A549 (cell line): ENCODE data around the gene GALNT16. TPM values are rescaled to one million over a fixed set of nuclear protein-coding genes. Genes with fewer than 3 reads are reported as not detected.
"Not testable (repeated sequence)": the region's sequence is repeated elsewhere in the genome, so short reads cannot be mapped to it uniquely, and the experiment has no call there.

Experiments used
- ATAC-seq, 2 experiments: fragments of 200-7000 bp in 1 of 2; fragments of >200 bp in 1 of 2; cut with Nextera tagmentation in 1 of 2; cut with Tn5 transposase in 1 of 2; 3 replicates each; pipeline versions ENCODE4 v1.8.0 to v1.9.1; 2018 to 2020; ENCODE audit warnings: mild to moderate bottlenecking in 1 of 2, moderate library complexity in 1 of 2
- CTCF ChIA-PET: fragments of 300-600 bp; sonication (Branson Sonifier 250); formaldehyde crosslinking; extraction: SDS; loops from one replicate; lab custom pipeline; 2021; ENCODE audit warnings: antibody characterized with exemption, inconsistent platforms; lab: Yijun Ruan, JAX
- POLR2A ChIA-PET: fragments of 350-600 bp; formaldehyde crosslinking; extraction: SDS; loops from one replicate; lab custom pipeline; 2021; ENCODE audit warnings: antibody characterized with exemption, inconsistent platforms; lab: Yijun Ruan, JAX
- DNase-seq, 2 experiments: peaks; one replicate each; pipeline versions ENCODE4 v3.0.0 to v3.0.0-alpha.2; 2011 to 2016; ENCODE audit warnings: low read depth in 1 of 2, low spot score in 1 of 2
- FAIRE-seq: peaks from 2 replicates; lab custom pipeline; 2011; peaks lifted over from hg19 to GRCh38; lab: Jason Lieb, UNC
- H3K27ac ChIP-seq, 2 experiments: fragments of >200 bp; sonication (Bioruptor Twin); formaldehyde crosslinking; 3 replicates each; pipeline ENCODE4 v1.5.1; 2016 to 2017
- H3K4me1 ChIP-seq: fragments of >200 bp; sonication (Bioruptor Twin); formaldehyde crosslinking; 3 replicates; pipeline ENCODE4 v1.6.1; 2016
- H3K4me2 ChIP-seq: fragments of >200 bp; sonication (Bioruptor Twin); formaldehyde crosslinking; 3 replicates; pipeline ENCODE4 v1.6.1; 2016
- H3K4me3 ChIP-seq: fragments of >200 bp; sonication (Bioruptor Twin); formaldehyde crosslinking; 3 replicates; pipeline ENCODE4 v1.5.1; 2016
- H3K9me3 ChIP-seq: fragments of >200 bp; sonication (Bioruptor Twin); formaldehyde crosslinking; 3 replicates; pipeline ENCODE4 v1.6.1; 2016
- ATOH8 ChIP-seq: fragments of 250-450 bp; sonication (Bioruptor Pico); IDR thresholded peaks from 2 replicates; pipeline ENCODE4 v1.5.0; 2020; ENCODE audit warnings: low read depth, mild to moderate bottlenecking, moderate library complexity
- CEBPB ChIP-seq, 2 experiments: fragments of >200 bp in 1 of 2; sonication (Bioruptor Twin) in 1 of 2; formaldehyde crosslinking in 1 of 2; IDR thresholded peaks; 2 replicates each; pipeline ENCODE4 v1.6.1; 2012 to 2016
- CTCF ChIP-seq: fragments of >200 bp; sonication (Bioruptor Twin); formaldehyde crosslinking; IDR thresholded peaks from 3 replicates; pipeline ENCODE4 v1.5.1; 2016
- E2F6 ChIP-seq: IDR thresholded peaks from 2 replicates; pipeline ENCODE4 v1.6.1; 2012; ENCODE audit warnings: low read depth, borderline replicate concordance
- ESRRA ChIP-seq: fragments of 150-350 bp; IDR thresholded peaks from 2 replicates; pipeline ENCODE4 v1.6.1; 2014; ENCODE audit warnings: mild to moderate bottlenecking, low read length, borderline replicate concordance
- HEYL ChIP-seq: fragments of 250-450 bp; sonication (Bioruptor Pico); IDR thresholded peaks from 2 replicates; pipeline ENCODE4 v1.8.0; 2021; ENCODE audit warnings: mild to moderate bottlenecking, moderate library complexity
- KDM5A ChIP-seq: fragments of 200-600 bp; sonication (generic); IDR thresholded peaks from 2 replicates; pipeline ENCODE4 v1.6.1; 2016; ENCODE audit warnings: antibody characterized with exemption, mild to moderate bottlenecking
- MAFK ChIP-seq: fragments of 450-650 bp; IDR thresholded peaks from 2 replicates; pipeline ENCODE4 v1.6.1; 2014; ENCODE audit not compliant: partially characterized antibody
- MYC ChIP-seq: IDR thresholded peaks from 2 replicates; pipeline ENCODE4 v1.6.1; 2012; ENCODE audit warnings: mild to moderate bottlenecking, inconsistent platforms, low read length, improper control_type of control experiment, borderline replicate concordance
- NR3C1 ChIP-seq: fragments of >200 bp; sonication (Bioruptor Twin); formaldehyde crosslinking; IDR thresholded peaks from 3 replicates; pipeline ENCODE4 v1.6.1; 2017
- PHF8 ChIP-seq: fragments of 200-600 bp; sonication (generic); IDR thresholded peaks from 2 replicates; pipeline ENCODE4 v1.6.1; 2016; ENCODE audit warnings: low read depth, mild to moderate bottlenecking, antibody characterized with exemption, moderate library complexity, borderline replicate concordance
- POLR2A ChIP-seq: IDR thresholded peaks from 2 replicates; pipeline ENCODE4 v1.6.1; 2012; ENCODE audit warnings: mild to moderate bottlenecking, low read length
- RFX5 ChIP-seq: fragments of 450-650 bp; IDR thresholded peaks from 2 replicates; pipeline ENCODE4 v1.7.1; 2014; ENCODE audit warnings: antibody characterized with exemption, mild to moderate bottlenecking, moderate library complexity
- SREBF2 ChIP-seq: fragments of 450-650 bp; IDR thresholded peaks from 2 replicates; pipeline ENCODE4 v1.6.1; 2014; ENCODE audit warnings: mild to moderate bottlenecking, moderate library complexity
- TFCP2L1 ChIP-seq: fragments of 250-450 bp; sonication (Bioruptor Pico); IDR thresholded peaks from 2 replicates; pipeline ENCODE4 v1.5.0; 2021; ENCODE audit warnings: mild to moderate bottlenecking
- ZFP36 ChIP-seq: fragments of 450-650 bp; IDR thresholded peaks from 2 replicates; pipeline ENCODE4 v1.6.1; 2014; ENCODE audit warnings: borderline replicate concordance; ENCODE audit not compliant: partially characterized antibody
- WGBS: methylation state at CpG from one replicate; pipeline ENCODE4 v1.1.6; 2017; ENCODE audit errors: missing lambda C conversion rate; 5-methylcytosine and 5-hydroxymethylcytosine counted together
- polyA plus RNA-seq, 4 experiments: library from polyadenylated mRNA; depleted of rRNA in 3 of 4; stranded (reverse); fragments of >200 nt; fragmentation: RNase III in 1 of 4; extraction: RNeasy Plus Mini Kit Qiagen cat#74134 plus additional on column Dnase treatment in 1 of 4; gene quantifications; 2 replicates in 3 of 4; 3 replicates in 1 of 4; pipeline ENCODE4 v1.2.3, GENCODE V29; 2011 to 2017
- TF ChIP-seq, protein P1 (sequence below): fragments of >200 bp; sonication (Bioruptor Twin); formaldehyde crosslinking; IDR thresholded peaks from 2 replicates; pipeline ENCODE4 v1.6.1; 2016

Gene GALNT16
- polyA plus RNA-seq, 2 of the 4 experiments (the other 2 are of a cell fraction) = 2.8 to 3.4 TPM

GRCh38 chr14:69288956-69289705, 29.2 kb downstream of the GALNT16 start:
- no peak for FAIRE-seq
- no peak for ATAC-seq
- no peak for DNase-seq
- Histone ChIP-seq H3K4me1 (peaks cover 7% of the 10 kb centered on the region; the same call in 2 of the 3 replicates), H3K4me3 (no peak overlapping the region), H3K9me3 (no peaks in the 10 kb centered on the region), H3K27ac (no peak overlapping the region), H3K4me2 (no peak overlapping the region)
- ChIA-PET POLR2A (interaction anchor here (0.9 kb wide), 1 partner anchor 27 kb away, joined by 3 read pairs; no protein-coding TSS in a partner anchor), CTCF (interaction anchor here (0.7 to 3.7 kb wide), 7 partner anchors 9 to 268 kb away, joined by 3 to 9 read pairs (median 4); no protein-coding TSS in a partner anchor)
- WGBS = 87% methylated on average over 9 of the region's 9 CpGs
- TF ChIP-seq CEBPB (IDR thresholded peaks at IDR 0.05) (no peak), ESRRA (no peak), KDM5A (no peak), ATOH8 (no peak)

DNA sequence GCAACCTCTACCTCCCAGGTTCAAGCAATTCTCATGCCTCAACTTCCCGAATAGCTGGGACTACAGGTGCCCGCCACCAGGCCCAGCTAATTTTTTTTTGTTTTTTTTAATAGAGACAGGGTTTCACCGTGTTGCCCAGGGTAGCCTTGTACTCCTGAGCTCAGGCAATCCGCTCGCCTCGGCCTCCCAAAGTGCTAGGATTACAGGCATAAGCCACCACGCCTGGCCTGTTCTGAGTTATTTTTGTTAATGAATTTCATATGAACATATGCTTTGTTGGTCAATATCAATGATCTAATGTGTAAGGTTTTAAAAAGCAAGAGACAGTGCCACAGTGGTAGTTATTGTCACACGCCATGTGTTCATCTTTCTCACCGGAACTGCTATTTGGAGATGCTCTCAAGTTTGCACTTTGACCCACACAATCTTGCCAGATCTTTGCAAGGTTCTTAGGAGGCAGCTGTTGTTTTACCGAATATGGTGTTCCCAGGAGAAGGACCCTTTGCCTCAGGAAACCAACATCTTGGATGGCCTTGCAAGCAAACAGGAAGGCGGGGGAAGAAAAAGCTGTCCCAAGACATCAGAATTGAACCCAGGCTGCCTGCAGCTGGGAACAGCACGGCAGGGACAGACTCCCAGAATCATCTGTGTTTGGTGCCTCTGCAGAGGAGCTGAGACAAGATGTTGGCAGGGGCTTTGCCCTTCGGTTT, 30.0 kb downstream of the GALNT16 start:
- TF ChIP-seq TFCP2L1 (CRISPR knock-in tag) (no peak), ESRRA (no peak), NR3C1 (no peak)
- Histone ChIP-seq H3K4me1 (peaks cover 7% of the 10 kb centered on the region; the same call in 2 of the 3 replicates), H3K9me3 (no peaks in the 10 kb centered on the region), H3K4me3 (no peak overlapping the region), H3K4me2 (no peak overlapping the region), H3K27ac (no peak overlapping the region)
- ATAC-seq = no peak
- no peak for FAIRE-seq
- ChIA-PET CTCF (interaction anchor here (0.8 to 3.7 kb wide), 5 partner anchors 14 to 161 kb away, joined by 3 to 9 read pairs (median 3); no protein-coding TSS in a partner anchor), POLR2A (no interaction called here)
- DNase-seq = no peak
- WGBS = 81% methylated on average over 13 of the region's 13 CpGs

DNA sequence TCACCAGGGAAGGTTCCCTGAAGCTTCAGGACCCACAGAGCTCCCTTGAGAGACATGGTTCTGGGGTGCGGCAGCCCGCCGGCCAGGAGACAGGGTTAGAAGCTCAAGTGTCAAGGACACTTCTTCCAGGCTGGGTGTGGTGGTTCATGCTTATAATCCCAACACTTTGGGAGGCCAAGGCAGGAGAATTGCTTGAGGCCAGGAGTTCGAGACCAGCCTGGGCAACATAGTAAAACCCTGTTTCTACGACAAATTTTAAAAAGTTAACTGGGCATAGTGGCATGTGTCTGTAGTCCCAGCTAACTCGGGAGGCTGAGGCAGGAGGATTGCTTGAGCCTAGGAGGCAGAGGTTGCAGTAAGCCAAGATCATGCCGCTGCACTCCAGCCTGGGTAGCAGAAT, 30.9 kb downstream of the GALNT16 start:
- H3K4me3 ChIP-seq, DNase-seq, ATAC-seq, FAIRE-seq, H3K4me2 ChIP-seq, H3K27ac ChIP-seq, H3K9me3 ChIP-seq, POLR2A ChIA-PET, H3K4me1 ChIP-seq: not testable (repeated sequence)
- CTCF ChIA-PET = interaction anchor here (0.8 to 3.7 kb wide), 8 partner anchors 10 to 294 kb away, joined by 3 to 9 read pairs (median 3); no protein-coding TSS in a partner anchor
- WGBS = 81% methylated on average over 7 of the region's 7 CpGs

GRCh38 chr14:69291396-69291795, 31.4 kb downstream of the GALNT16 start:
- CTCF ChIA-PET = interaction anchor here (1.0 to 3.7 kb wide), 7 partner anchors 9 to 293 kb away, joined by 3 to 9 read pairs (median 3); no protein-coding TSS in a partner anchor
- POLR2A ChIA-PET = no interaction called here
- Histone ChIP-seq H3K4me3 (no peak overlapping the region), H3K4me1 (peaks cover 7% of the 10 kb centered on the region; the same call in 2 of the 3 replicates)
- TF ChIP-seq RFX5 (no peak), E2F6 (no peak), PHF8 (no peak), MYC (no peak), SREBF2 (no peak), MAFK (no peak), CTCF (no peak), POLR2A (no peak), ZFP36 (no peak), HEYL (CRISPR knock-in tag) (no peak)
- TF ChIP-seq, protein P1, sequence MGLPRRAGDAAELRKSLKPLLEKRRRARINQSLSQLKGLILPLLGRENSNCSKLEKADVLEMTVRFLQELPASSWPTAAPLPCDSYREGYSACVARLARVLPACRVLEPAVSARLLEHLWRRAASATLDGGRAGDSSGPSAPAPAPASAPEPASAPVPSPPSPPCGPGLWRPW = no peak
- TF ChIP-seq, all 56 proteins: peak for 0
- no peak overlapping the region for H3K27ac ChIP-seq
- WGBS = 81% methylated on average over 5 of the region's 5 CpGs
- H3K4me2 ChIP-seq = no peak overlapping the region
- FAIRE-seq = no peak
- no peaks in the 10 kb centered on the region for H3K9me3 ChIP-seq
- no peak for ATAC-seq
- DNase-seq = no peak
